HG03025 (cell line): ENCODE measurements around the gene DLK1.

ENCODE experiments used
- ATAC-seq: cut with Tn5 transposase; IDR thresholded peaks from one replicate; pipeline ENCODE4 v1.9.1; 2021; ENCODE audit warnings: mild to moderate bottlenecking, moderate library complexity; ENCODE audit not compliant: unreplicated experiment, low FRiP score

The DLK1 gene

DNA sequence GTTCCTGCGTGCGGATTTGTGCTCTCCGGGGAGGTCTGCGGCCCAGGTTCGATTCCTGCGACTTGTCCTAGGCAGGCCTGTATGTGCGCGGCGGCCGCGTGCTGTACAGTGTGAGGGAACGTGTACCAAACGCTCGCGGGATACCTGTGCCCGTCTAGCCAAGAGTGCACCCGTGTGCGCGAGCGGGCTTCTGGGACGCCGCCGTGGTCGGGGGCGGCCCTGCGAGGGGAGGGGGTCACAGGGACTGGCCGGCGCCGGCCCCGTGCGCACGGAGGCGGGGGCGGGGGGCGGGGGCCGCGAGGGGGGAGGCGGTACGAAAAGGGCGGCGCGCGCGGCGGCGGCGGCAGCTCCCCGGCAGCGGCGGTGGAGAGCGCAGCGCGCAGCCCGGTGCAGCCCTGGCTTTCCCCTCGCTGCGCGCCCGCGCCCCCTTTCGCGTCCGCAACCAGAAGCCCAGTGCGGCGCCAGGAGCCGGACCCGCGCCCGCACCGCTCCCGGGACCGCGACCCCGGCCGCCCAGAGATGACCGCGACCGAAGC, at the start of gene DLK1:
Gene DLK1, plus strand, starts transcription at position 343 of the 536 bp plus-strand sequence. Its CDS starts 177 bp downstream, at position 520.
- no peak for ATAC-seq

DNA sequence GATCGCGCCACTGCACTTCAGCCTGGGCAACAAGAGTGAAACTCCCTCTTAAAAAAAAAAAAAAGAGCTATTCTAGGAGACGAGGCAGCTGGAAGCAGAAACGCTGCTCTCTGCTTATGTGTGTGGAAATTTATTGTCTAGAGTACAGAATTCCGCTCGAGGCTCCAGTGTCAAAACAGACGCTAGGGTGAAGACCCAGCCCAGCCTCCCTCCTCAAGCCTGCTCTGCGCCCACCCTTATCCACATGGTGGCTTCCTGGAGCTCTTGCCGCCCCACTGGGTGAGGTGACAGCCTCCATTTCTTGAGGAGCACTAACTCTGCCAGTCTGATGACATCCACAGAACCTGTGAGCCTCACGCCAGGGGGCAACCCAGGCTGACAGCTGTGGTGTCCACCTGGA, 49.5 kb upstream of the DLK1 start:
- ATAC-seq: no peak

DNA sequence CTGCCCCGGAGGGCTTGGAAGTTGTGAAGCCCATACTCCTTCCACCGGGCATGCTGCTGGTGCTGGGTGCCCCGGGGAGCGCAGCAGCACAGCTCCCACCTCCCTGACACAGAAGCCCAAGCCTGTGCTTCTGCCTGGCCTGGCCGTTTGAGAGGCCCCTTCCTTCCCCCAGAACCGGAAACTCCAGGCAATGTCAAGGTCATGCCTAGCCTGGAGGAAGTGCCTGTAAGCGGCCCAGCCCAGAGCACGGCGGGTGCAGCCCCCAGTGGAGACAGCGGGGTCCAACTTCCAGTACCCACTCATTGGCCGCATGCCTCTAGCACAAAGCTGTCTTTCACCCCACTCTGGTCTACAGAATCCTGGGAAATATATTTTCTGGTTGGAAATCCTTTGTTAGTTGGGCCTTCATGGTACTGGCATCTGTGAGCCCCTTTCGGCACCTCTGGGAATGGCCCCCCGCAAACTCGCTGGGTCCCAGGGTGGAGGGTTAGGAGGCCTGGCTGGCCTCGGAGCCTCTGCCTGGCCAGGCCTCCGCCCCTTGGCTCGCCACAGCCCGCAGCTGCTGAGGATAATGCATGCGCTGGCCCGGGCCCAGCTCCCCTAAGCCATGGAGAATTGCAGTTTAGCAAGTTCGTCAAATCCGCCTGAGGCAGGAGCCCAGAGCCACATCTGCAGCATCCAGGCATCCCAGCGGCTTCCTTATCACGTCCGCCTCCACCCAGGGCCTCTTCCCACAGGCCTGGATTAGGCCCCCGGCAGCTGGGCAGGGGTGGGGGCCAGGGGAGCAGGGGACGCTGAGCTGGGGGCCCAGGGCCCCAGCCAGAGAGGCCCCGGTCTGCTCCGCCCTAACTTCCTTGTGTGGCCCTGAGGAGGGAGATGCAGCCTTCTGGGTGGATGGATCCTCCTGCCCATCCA, 48.9 kb upstream of the DLK1 start:
- no peak for ATAC-seq

GRCh38 chr14:100678469-100678828, 48.2 kb upstream of the DLK1 start:
- ATAC-seq: no peak

- no peak for ATAC-seq
Observed at GRCh38 chr14:100679153-100679552, 47.5 kb upstream of the DLK1 start.

DNA sequence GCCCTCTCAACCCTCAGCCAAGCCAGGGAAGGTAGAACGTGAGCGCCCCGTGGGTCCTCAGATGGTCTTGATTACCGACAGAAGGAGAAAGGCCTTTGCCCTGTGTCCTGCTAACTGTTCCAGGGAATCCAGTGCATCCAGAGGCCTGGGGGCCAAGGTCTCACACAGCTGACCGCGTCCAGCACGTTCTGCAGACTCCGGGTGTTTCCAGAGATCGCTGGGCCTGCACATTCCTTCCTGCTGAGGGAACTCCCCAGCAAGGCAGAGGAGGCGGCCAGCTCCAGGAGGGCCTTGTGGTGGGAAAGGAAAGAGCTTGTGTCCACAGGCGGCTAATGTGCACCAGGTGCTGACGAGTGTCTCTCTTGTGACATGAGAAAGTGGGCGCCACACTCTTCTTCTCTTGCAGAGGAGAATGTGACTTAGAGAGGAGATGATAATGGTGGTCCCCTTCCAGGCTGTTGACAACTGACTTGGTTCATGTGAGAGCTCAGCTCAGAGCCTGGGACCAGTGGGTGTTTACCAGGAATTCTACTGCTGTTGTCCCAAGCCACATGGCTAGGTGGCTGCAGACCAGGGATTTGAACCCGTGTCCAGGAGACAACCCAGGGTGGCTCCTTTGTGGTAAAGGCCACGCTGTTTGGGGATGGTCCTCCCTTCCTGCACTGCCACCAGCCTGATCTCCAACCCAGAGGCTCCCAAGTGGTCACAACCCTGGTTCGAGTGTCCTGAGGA, 46.8 kb upstream of the DLK1 start:
- no peak for ATAC-seq

GRCh38 chr14:100680439-100681051, 46.1 kb upstream of the DLK1 start:
- ATAC-seq: no peak

DNA sequence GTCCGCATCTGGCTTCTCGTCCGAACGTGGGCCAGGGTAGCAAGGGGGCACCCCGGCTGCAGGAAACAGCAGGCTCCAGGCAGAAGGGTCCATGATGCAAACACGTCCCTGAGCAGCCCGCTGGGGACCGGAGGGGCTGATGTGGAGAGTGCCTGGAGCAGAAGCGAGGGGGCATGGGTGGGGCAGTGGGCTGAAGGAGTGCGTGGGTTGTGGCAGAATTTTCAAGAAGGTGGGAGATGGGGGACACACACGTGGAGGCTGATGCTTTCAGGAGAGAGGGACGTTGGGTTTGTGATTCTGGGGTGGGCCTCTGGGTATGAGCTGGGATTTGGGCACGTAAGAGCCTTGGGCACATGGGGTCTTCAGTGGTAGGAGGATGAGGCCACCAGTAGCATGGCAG, 45.6 kb upstream of the DLK1 start:
- no peak for ATAC-seq

GRCh38 chr14:100682749-100683148, 43.9 kb upstream of the DLK1 start:
- no peak for ATAC-seq

DNA sequence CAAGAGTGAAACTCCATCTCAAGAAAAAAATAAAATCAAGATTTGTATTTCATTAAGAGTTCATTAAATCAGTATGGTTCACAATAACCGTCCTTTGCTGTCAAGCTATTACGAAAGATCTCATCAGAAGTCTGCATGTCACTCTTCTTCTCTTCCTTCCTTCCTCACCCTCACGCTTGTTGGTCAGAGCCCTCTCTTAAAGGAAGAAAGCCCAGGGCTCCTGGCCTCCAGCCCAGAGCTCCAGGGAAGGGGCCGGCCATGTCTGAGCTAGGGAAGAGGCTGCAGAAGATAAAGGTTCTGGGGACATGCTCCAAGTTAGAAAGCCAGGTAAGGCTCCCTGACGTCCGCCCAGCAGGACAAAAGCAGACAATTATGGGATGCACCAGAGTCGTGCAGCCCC, 43.1 kb upstream of the DLK1 start:
- ATAC-seq: no peak

GRCh38 chr14:100684154-100684553, 42.5 kb upstream of the DLK1 start:
- ATAC-seq: no peak

GRCh38 chr14:100684961-100685360, 41.7 kb upstream of the DLK1 start:
- ATAC-seq: no peak

DNA sequence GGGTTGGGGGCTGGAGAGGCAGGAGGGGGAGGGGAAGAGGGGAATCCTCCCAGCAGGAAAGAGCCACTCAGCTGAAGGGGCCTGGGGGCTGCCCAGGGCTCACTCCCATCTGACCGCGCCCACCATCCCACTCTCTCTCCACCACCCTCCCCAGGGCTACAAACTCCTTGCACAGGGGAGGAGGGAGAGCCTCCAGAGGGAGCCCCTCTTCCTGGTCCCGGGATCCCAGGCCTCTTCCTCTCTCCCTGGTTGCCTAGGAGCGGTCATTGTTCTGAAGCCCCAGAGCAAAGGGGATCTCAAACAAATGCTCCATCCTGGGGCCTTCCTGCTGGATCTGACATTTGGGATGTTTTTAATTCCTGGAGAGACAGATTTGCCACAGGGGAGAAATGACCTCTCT, 39.8 kb upstream of the DLK1 start:
- ATAC-seq: no peak

DNA sequence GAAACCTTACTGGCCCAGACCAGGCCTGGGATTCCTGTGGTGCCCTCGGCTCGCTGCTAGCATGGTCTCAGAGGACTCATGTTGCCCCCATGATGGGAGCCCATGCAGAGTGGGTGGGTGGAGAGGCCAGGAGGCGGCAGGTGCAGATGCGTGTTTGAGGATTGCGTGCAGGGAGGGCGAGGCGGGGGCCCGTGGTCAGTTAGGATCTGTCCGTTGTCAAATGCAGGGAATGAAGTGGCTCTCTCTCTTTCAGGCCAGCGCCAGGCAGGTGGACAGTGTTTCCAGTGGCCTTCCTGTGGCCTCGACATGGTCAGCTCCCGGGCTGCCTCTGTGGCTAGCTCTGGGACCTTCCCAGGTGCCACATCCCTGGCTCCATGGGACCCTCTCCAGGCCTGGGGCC, 39.3 kb upstream of the DLK1 start:
- no peak for ATAC-seq

GRCh38 chr14:100688051-100688450, 38.6 kb upstream of the DLK1 start:
- no peak for ATAC-seq

GRCh38 chr14:100688598-100689461, 37.9 kb upstream of the DLK1 start:
- ATAC-seq: no peak

- no peak for ATAC-seq
Observed at GRCh38 chr14:100690672-100691071, 36.0 kb upstream of the DLK1 start.

DNA sequence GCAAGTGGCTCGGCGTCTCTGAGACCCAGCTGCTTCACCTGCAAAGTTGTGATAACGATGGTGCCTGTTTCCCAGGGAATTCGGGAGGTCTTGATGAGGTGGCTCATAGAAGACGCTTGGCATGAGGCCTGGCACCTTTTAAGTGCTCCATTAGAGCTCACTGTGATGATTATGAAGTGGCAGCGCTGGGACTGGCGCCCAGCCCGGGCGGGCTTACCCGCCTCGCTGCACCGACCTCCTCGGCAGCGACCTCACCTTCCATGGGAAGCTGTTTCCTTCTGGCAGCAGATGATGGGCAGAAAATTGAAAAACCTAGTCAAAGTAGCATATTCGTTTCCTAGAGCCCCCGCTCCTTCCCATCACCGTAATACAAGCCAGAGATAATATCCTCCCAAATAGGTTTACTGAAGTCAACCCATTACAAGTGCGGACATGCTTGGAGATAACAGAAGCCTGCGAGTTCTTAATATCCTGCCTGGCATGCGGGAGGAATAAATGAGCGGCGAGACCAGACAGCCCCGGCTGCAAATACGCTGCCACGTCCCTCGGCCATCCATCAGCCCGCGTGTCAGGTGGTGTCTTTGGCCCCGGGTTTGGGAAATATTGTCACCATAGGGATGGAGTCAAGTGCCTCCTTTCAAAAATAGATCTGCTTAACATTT, 35.2 kb upstream of the DLK1 start:
- ATAC-seq: no peak

DNA sequence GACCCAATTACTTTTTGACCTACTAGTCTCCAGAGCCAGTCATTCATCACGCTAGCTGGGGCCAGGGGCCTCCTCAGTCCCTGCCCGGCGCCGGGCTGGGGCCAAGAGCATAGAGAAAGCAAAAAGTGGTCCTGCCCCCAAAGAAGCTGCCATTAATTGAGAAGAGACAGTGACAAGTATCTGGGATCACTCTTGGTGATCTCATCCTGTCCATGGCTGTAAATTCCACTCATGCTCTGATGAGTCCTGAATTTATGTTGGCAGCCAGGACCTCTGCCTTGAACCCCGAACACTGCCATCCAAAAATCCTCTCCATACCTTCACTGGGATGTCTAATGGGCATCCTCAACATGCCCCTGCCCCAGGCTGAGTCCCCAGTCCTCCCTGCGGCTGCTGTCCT, 34.4 kb upstream of the DLK1 start:
- ATAC-seq: no peak
